Endothelial cell of umbilical vein (primary cell): ENCODE data around the gene PROCA1. TPM values are rescaled to one million over a fixed set of nuclear protein-coding genes. Genes with fewer than 3 reads are reported as not detected.

Experiments
- BruUV-seq: library from RNA; stranded (reverse); fragments of 400-500 nt; replicated peaks from 2 replicates; lab custom pipeline; 2021; lab: Mats Ljungman, UMichigan
- CTCF ChIA-PET: fragments of 300-600, 350-600 bp; sonication (Branson Sonifier 250); formaldehyde crosslinking; loops from one replicate; lab custom pipeline; 2021; ENCODE audit warnings: antibody characterized with exemption, inconsistent platforms; lab: Charles Lee
- POLR2A ChIA-PET: fragments of 300-600, 350-600 bp; sonication (Branson Sonifier 250); formaldehyde crosslinking; loops from one replicate; lab custom pipeline; 2021; ENCODE audit warnings: antibody characterized with exemption, inconsistent platforms; lab: Charles Lee
- DNase-seq: peaks from one replicate; pipeline ENCODE4 v3.0.0-alpha.2; 2011; ENCODE audit warnings: low read depth, low spot score
- FAIRE-seq: peaks from 2 replicates; lab custom pipeline; 2011; peaks lifted over from hg19 to GRCh38; lab: Jason Lieb, UNC
- H2AFZ ChIP-seq: 2 replicates; pipeline ENCODE4 v1.6.0; 2012; ENCODE audit warnings: low read depth, low read length, control low read depth, inconsistent platforms
- H3K27ac ChIP-seq: 2 replicates; pipeline ENCODE4 v1.5.1; 2011; ENCODE audit warnings: low read depth, mild to moderate bottlenecking, control low read depth, low read length, moderate library complexity; ENCODE audit not compliant: insufficient read depth
- H3K27me3 ChIP-seq, 2 experiments: 2 replicates each; pipeline versions ENCODE4 v1.6.0 to v1.6.1; 2011; ENCODE audit warnings: low read length in 2 of 2, mixed read lengths in 1 of 2; ENCODE audit not compliant: control insufficient read depth in 2 of 2, insufficient read depth in 2 of 2
- H3K36me3 ChIP-seq, 2 experiments: 2 replicates in 1 of 2; 3 replicates in 1 of 2; pipeline ENCODE4 v1.5.1; 2011; ENCODE audit warnings: low read length in 2 of 2, mild to moderate bottlenecking in 1 of 2, moderate library complexity in 1 of 2; ENCODE audit not compliant: control insufficient read depth in 2 of 2, insufficient read depth in 2 of 2; ENCODE audit errors: extremely low read depth in 1 of 2
- H3K4me1 ChIP-seq: 3 replicates; pipeline ENCODE4 v1.5.1; 2011; ENCODE audit warnings: mild to moderate bottlenecking, low read length; ENCODE audit not compliant: control insufficient read depth, insufficient read depth; ENCODE audit errors: extremely low read depth
- H3K4me2 ChIP-seq: 2 replicates; pipeline ENCODE4 v1.6.1; 2011; ENCODE audit warnings: low read length, control low read depth, mixed read lengths; ENCODE audit not compliant: insufficient read depth
- H3K4me3 ChIP-seq, 3 experiments: fragments of 200-600 bp in 1 of 3; sonication (generic), shearing (Covaris generic) in 1 of 3; replicated peaks in 1 of 3; 2 replicates each; pipeline ENCODE4 v1.5.1; 2011 to 2016; ENCODE audit warnings: control low read depth in 3 of 3, low read length in 3 of 3, mild to moderate bottlenecking in 2 of 3, inconsistent platforms in 1 of 3, low read depth in 1 of 3, moderate library complexity in 1 of 3; ENCODE audit not compliant: insufficient read depth in 1 of 3
- H3K79me2 ChIP-seq: 2 replicates; pipeline ENCODE4 v1.6.0; 2012; ENCODE audit warnings: low read length, inconsistent platforms; ENCODE audit not compliant: control insufficient read depth, insufficient read depth
- H3K9ac ChIP-seq: replicated peaks from 2 replicates; pipeline ENCODE3; 2011; ENCODE audit warnings: low read length, control low read depth; ENCODE audit not compliant: insufficient read depth; ENCODE audit errors: extremely low read depth
- H3K9me1 ChIP-seq: replicated peaks from 3 replicates; pipeline ENCODE4 v1.6.0; 2011; ENCODE audit warnings: mild to moderate bottlenecking, low read length; ENCODE audit not compliant: control insufficient read depth, insufficient read depth; ENCODE audit errors: extremely low read depth
- H3K9me3 ChIP-seq: replicated peaks from 2 replicates; pipeline ENCODE4 v1.5.1; 2012; ENCODE audit warnings: low read length, inconsistent platforms; ENCODE audit not compliant: control insufficient read depth, insufficient read depth
- H4K20me1 ChIP-seq: replicated peaks from 2 replicates; pipeline ENCODE3; 2011; ENCODE audit warnings: mild to moderate bottlenecking, low read length; ENCODE audit not compliant: control insufficient read depth, insufficient read depth; ENCODE audit errors: extremely low read depth
- EZH2 ChIP-seq: IDR thresholded peaks from 2 replicates; pipeline ENCODE4 v1.6.1; 2012; ENCODE audit warnings: borderline replicate concordance, low read depth, mild to moderate bottlenecking, moderate library complexity, low read length, inconsistent platforms; ENCODE audit not compliant: severe bottlenecking
- FOS ChIP-seq: IDR thresholded peaks from 2 replicates; pipeline ENCODE4 v1.6.1; 2011; ENCODE audit warnings: mild to moderate bottlenecking, low read length, moderate library complexity, borderline replicate concordance; ENCODE audit not compliant: insufficient read depth
- GATA2 ChIP-seq: IDR thresholded peaks from 2 replicates; pipeline ENCODE4 v1.7.0; 2011; ENCODE audit warnings: low read depth, mild to moderate bottlenecking, moderate library complexity, mixed read lengths, low read length; ENCODE audit not compliant: insufficient read length, insufficient read depth
- MYC ChIP-seq: IDR thresholded peaks from one replicate; pipeline ENCODE4 v1.6.1; 2011; ENCODE audit warnings: mild to moderate bottlenecking, low read depth, low read length
- POLR2A ChIP-seq: IDR thresholded peaks from 2 replicates; pipeline ENCODE4 v1.6.1; 2012; ENCODE audit warnings: low read depth, mild to moderate bottlenecking, control low read depth, low read length
- POLR2AphosphoS5 ChIP-seq: IDR thresholded peaks from 2 replicates; pipeline ENCODE4 v1.6.1; 2012; ENCODE audit warnings: low read depth, mild to moderate bottlenecking, control low read depth, low read length, moderate library complexity; ENCODE audit not compliant: insufficient read depth
- dilution Hi-C: fragments of 300-500 bp; cut with MboI; formaldehyde crosslinking; loops from one replicate; pipeline ENCODE4 v1.15.0; 2019; ENCODE audit warnings: low sequenced_read_pairs; ENCODE audit not compliant: extremely low pct_ligation_motif_present
- intact Hi-C: fragments of 100-400 bp; cut with micrococcal nuclease; formaldehyde crosslinking; loops from one replicate; pipeline ENCODE4 v1.10.0; 2022
- polyA plus RNA-seq, 4 experiments: library from polyadenylated mRNA; depleted of rRNA in 3 of 4; stranded (reverse) in 3 of 4; unstranded in 1 of 4; fragments of >200 nt; gene quantifications; 2 replicates each; pipeline versions ENCODE4 v1.2.1 to v1.2.3, GENCODE V29; 2011 to 2012; ENCODE audit warnings: missing spikeins in 1 of 4
- total RNA-seq: library from RNA; stranded (reverse); gene quantifications from 2 replicates; pipeline ENCODE4 v1.2.3, GENCODE V29; 2021
- TF ChIP-seq, protein P1 (sequence below): IDR thresholded peaks from 2 replicates; pipeline ENCODE4 v1.6.1; 2011; ENCODE audit not compliant: insufficient read depth, insufficient read length

PROCA1 gene
- total and polyA plus RNA-seq, 2 donors (not counting 3 experiments of a cell fraction or from before 2014, with no cell fraction given), result 2.0 to 2.1 TPM

DNA sequence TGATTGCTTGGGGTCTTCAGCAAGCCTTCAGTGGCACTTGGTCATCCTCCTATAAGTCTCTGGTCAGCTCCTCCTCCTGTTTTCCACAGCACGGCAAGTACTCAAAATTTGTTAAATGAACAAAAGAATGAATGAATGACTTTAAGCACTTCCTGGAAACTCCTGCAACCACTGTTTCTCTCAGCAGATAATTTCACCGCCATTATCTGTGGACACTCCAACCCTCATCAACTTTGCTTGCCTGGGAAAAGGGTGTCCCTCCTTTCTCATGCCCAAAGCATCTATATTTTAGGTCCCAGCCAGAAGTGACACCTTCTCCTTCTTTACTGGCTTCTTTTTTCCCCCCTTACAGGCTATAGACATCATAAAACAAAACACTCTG lies 4.4 kb downstream of the PROCA1 start:
- H3K4me1 ChIP-seq, result peaks cover 4% of the 10 kb centered on the region
- H3K9me1 ChIP-seq, result no peaks in the 10 kb centered on the region
- TF ChIP-seq GATA2, result no peak
- TF ChIP-seq, protein P1, sequence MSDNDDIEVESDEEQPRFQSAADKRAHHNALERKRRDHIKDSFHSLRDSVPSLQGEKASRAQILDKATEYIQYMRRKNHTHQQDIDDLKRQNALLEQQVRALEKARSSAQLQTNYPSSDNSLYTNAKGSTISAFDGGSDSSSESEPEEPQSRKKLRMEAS, result no peak
- no peak for TF ChIP-seq MYC
- TF ChIP-seq POLR2AphosphoS5, result no peak
- no peak overlapping the region for H2AFZ ChIP-seq
- FAIRE-seq, result no peak
- no peaks in the 10 kb centered on the region for H3K9me3 ChIP-seq
- ChIA-PET CTCF (no interaction called here), POLR2A (no interaction called here)
- H3K4me2 ChIP-seq, result no peak overlapping the region
- dilution Hi-C loops (no loop called here), intact Hi-C loops (no loop called here)
- no peaks in the 10 kb centered on the region for H3K27me3 ChIP-seq
- H3K36me3 ChIP-seq, result peaks cover 3 to 21% of the 10 kb centered on the region in 2 experiments
- H3K27ac ChIP-seq, result no peak overlapping the region
- BruUV-seq, result no TSS peak
- H3K9ac ChIP-seq, result no peak overlapping the region
- no peaks in the 10 kb centered on the region for H4K20me1 ChIP-seq
- no peaks in the 10 kb centered on the region for H3K79me2 ChIP-seq
- DNase-seq, result no peak
- no peak overlapping the region for H3K4me3 ChIP-seq

DNA sequence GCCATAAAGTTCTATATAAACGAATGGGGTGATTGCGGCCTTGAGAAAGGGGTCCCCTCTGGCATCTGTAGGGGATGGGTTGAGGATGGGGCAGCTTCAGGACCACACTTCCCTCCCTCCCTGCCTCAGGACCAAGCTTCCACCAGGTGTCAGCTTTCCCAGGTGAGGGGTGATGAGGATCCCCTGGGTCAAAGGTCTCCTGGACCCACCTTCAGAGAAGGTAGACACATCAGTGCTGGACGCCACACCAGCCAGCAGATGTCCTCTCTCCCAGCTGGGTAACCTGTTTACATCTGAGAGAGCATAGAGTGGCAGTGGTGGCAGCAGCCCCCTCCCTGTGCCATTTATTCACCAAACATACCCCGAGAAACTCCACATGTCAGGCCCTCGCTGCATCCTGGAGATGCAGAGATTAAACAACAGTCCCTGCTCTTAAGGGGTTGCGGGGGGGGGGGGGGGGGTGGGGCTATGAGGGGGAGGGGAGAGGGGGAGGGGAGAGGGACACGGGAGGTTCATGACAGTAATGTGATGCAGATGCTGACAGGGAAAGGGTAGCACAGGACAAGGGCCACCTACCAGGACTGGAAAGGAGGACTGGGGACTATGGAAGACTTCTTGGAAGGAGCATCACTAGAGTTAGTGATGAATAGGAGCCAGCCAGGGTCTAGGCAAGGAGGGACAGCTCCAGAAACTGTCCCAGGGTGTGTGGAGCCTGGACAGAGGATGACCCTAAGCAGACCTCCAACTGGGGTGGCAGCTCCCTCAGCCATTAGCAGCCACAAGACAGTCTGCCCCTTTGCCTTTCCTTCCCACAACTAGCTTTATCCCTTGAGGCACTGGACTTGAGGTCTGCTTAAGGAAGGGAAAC lies 5.0 kb downstream of the PROCA1 start:
- H3K36me3 ChIP-seq, result peaks cover 4 to 27% of the 10 kb centered on the region in 2 experiments
- H3K4me2 ChIP-seq, result no peak overlapping the region
- FAIRE-seq (no peak), DNase-seq (no peak)
- ChIA-PET POLR2A (no interaction called here), CTCF (no interaction called here)
- H3K4me1 ChIP-seq, result peaks cover 4% of the 10 kb centered on the region
- no peaks in the 10 kb centered on the region for H3K27me3 ChIP-seq
- no TSS peak for BruUV-seq
- H3K9me3 ChIP-seq, result no peaks in the 10 kb centered on the region
- TF ChIP-seq POLR2A, result no peak
- no peak for TF ChIP-seq EZH2
- no peak for TF ChIP-seq GATA2
- TF ChIP-seq, protein P1, result no peak
- TF ChIP-seq POLR2AphosphoS5, result no peak
- no peak for TF ChIP-seq MYC
- TF ChIP-seq FOS, result no peak
- no peaks in the 10 kb centered on the region for H4K20me1 ChIP-seq
- H3K9ac ChIP-seq, result no peak overlapping the region
- H3K9me1 ChIP-seq, result no peaks in the 10 kb centered on the region
- H3K27ac ChIP-seq, result no peak overlapping the region
- H3K4me3 ChIP-seq, result no peak overlapping the region
- H2AFZ ChIP-seq, result no peak overlapping the region
- H3K79me2 ChIP-seq, result no peaks in the 10 kb centered on the region
- dilution Hi-C loops, result no loop called here
- intact Hi-C loops, result no loop called here
